Type B pancreatic cell (in vitro differentiated cells): Measurements from ENCODE around the gene FRMD1. TPM values are rescaled to one million over a fixed set of nuclear protein-coding genes. Genes with fewer than 3 reads are reported as not detected.
A peak's percentile ranks its signal among the peaks of the same experiment; 100 is the strongest.

Experiments used
- DNase-seq: peaks from one replicate; pipeline ENCODE4 v3.0.0; 2021; ENCODE audit warnings: mixed read lengths; ENCODE audit not compliant: unreplicated experiment; ENCODE audit errors: extremely low spot score
- H3K27ac Mint-ChIP-seq: 2 replicates; pipeline ENCODE4 v1.8.0; 2021; ENCODE audit warnings: mild to moderate bottlenecking, mixed read lengths
- H3K27me3 Mint-ChIP-seq: 2 replicates; pipeline ENCODE4 v1.8.0; 2021; ENCODE audit warnings: mixed read lengths
- H3K36me3 Mint-ChIP-seq: 2 replicates; pipeline ENCODE4 v1.8.0; 2021; ENCODE audit warnings: mixed read lengths
- H3K4me1 Mint-ChIP-seq: one replicate; pipeline ENCODE4 v1.8.0; 2021; ENCODE audit warnings: mixed read lengths; ENCODE audit not compliant: unreplicated experiment
- H3K4me3 Mint-ChIP-seq: 2 replicates; pipeline ENCODE4 v1.8.0; 2021; ENCODE audit warnings: mild to moderate bottlenecking, mixed read lengths
- H3K9me3 Mint-ChIP-seq: 2 replicates; pipeline ENCODE4 v1.8.0; 2021; ENCODE audit warnings: mixed read lengths
- total RNA-seq: library from RNA; stranded (reverse); gene quantifications from 2 replicates; pipeline ENCODE4 v1.2.1, GENCODE V29; 2021; ENCODE audit warnings: low replicate concordance
- TF ChIP-seq, protein P1 (sequence below): fragments of 200-600 bp; sonication (generic); conservative IDR thresholded peaks from 2 replicates; pipeline ENCODE4 v1.5.0; 2021; ENCODE audit warnings: antibody characterized with exemption, mild to moderate bottlenecking

The FRMD1 gene
- total RNA-seq, 1 donor from 2014 or later, result 0.17 TPM

DNA sequence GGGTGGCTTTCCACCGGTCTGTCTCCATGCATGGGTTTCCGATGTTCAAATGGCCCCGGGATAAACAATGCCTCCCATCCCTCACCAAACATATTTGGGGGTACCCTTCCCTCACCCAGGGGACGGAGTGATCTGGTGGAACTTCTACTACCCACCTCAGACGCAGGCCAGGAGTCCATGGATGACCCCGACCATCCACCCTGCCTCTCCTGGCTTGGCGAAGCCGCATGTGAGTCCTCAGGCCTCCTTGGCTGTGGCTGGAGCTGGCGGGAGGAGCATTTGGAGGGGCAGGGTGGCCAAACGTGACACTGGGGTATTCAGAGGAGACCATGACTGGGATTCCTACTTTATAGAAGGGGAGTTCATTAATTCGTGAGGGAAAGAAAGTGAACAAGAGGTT lies 45.9 kb upstream of the FRMD1 start:
- H3K4me1 Mint-ChIP-seq, result peaks cover 5% of the 10 kb centered on the region

DNA sequence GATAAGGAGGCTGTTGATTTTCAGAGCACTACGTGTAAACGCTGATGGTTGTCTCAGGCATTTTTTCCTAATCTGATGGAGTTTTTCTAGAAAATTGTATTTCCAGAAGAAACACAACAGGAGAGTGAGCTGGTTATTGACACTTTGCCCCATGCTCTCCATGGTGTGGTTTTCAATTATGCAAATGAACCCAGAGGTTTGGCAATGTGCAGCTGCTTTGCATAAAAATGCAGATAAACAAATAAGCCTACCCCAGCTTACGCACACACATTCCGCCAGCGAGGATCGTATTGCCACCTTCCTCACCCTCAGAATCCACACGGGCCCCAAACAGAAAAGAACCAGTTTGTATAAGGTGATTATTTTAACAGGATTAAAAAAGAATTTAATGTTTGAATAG lies 45.1 kb upstream of the FRMD1 start:
- TF ChIP-seq, protein P1, sequence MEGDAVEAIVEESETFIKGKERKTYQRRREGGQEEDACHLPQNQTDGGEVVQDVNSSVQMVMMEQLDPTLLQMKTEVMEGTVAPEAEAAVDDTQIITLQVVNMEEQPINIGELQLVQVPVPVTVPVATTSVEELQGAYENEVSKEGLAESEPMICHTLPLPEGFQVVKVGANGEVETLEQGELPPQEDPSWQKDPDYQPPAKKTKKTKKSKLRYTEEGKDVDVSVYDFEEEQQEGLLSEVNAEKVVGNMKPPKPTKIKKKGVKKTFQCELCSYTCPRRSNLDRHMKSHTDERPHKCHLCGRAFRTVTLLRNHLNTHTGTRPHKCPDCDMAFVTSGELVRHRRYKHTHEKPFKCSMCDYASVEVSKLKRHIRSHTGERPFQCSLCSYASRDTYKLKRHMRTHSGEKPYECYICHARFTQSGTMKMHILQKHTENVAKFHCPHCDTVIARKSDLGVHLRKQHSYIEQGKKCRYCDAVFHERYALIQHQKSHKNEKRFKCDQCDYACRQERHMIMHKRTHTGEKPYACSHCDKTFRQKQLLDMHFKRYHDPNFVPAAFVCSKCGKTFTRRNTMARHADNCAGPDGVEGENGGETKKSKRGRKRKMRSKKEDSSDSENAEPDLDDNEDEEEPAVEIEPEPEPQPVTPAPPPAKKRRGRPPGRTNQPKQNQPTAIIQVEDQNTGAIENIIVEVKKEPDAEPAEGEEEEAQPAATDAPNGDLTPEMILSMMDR, result no peak
- Mint-ChIP-seq H3K4me3 (no peak overlapping the region), H3K27me3 (peaks cover 8% of the 10 kb centered on the region), H3K9me3 (peaks cover 6% of the 10 kb centered on the region), H3K4me1 (peaks cover 5% of the 10 kb centered on the region), H3K36me3 (no peaks in the 10 kb centered on the region), H3K27ac (no peak overlapping the region)
- DNase-seq, result no peak

More for the DNA sequence above, 45.9 kb upstream of the FRMD1 start:
- no peak overlapping the region for H3K27ac Mint-ChIP-seq
- H3K9me3 Mint-ChIP-seq, result peaks cover 6% of the 10 kb centered on the region
- no peak overlapping the region for H3K4me3 Mint-ChIP-seq
- H3K27me3 Mint-ChIP-seq, result peaks cover 8% of the 10 kb centered on the region
- peak; percentile 61 for DNase-seq
- TF ChIP-seq, protein P1, result no peak
- H3K36me3 Mint-ChIP-seq, result no peaks in the 10 kb centered on the region

DNA sequence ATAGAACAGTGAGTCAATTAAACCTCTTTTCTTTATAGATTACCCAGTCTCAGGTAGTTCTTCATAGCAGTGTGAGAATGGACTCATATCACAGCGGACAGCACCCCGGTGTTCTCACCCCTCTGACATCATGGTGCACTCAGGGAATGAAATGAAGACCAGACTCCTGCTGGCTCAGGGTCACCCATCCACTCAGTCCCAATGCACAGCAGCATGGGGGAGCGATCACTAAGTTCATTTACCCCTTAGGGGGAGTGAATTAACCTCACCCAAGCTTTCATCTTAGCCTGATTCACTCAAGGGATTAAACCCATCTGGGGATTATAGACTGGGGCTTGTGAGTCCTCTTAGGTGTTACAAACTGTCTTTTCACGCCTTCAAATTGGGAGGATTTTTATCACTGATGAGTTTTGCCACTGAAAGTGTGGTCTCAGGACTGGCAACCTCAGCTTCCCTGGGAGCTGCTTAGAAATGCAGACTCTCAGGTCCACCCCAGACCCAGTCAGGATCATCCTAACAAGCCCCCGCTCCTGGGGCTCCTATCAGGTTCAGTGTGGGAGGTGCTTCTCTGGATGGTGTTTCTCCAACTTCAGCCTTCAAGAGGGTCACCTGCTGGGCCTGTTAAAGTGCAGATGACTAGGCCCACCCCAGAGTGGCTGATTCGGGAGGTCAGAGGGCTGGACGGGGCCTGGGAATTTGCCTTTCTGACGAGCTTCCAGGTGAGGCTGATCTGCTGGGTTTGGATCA lies 44.3 kb upstream of the FRMD1 start:
- peaks cover 5% of the 10 kb centered on the region for H3K4me1 Mint-ChIP-seq
- peaks cover 8% of the 10 kb centered on the region for H3K27me3 Mint-ChIP-seq
- peaks cover 6% of the 10 kb centered on the region for H3K9me3 Mint-ChIP-seq
- no peak overlapping the region for H3K4me3 Mint-ChIP-seq
- H3K36me3 Mint-ChIP-seq, result no peaks in the 10 kb centered on the region
- TF ChIP-seq, protein P1, result no peak
- DNase-seq, result peak; percentile 42
- no peak overlapping the region for H3K27ac Mint-ChIP-seq

- no peak overlapping the region for H3K27ac Mint-ChIP-seq
- no peaks in the 10 kb centered on the region for H3K36me3 Mint-ChIP-seq
- TF ChIP-seq, protein P1, result no peak
- H3K27me3 Mint-ChIP-seq, result peaks cover 8% of the 10 kb centered on the region
- H3K4me1 Mint-ChIP-seq, result peaks cover 5% of the 10 kb centered on the region
- peak; percentile 42 for DNase-seq
- no peak overlapping the region for H3K4me3 Mint-ChIP-seq
- H3K9me3 Mint-ChIP-seq, result peaks cover 6% of the 10 kb centered on the region
These were observed 43.5 kb upstream of the FRMD1 start for GRCh38 chr6:168122521-168122920.

DNA sequence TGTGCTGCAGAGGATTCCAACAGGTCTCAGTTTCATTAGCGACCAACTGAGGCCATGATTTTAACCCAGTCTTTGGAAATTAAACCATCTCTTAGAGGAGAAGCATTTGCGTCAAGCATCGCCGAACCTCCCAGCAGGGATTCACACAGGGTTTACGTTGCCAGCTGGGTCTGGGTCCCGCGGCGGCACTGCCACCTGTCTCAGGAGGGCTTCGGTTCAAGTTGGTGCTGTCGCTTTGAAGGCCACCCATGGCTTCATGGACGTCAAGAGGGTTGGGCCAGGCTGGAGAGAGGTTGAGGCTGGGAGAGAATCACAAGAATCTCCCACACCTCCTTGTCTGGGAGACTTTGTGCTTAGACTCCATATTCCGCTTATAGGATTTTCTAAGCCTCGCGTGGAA lies 43.0 kb upstream of the FRMD1 start:
- TF ChIP-seq, protein P1, result no peak
- Mint-ChIP-seq H3K27ac (no peak overlapping the region), H3K36me3 (no peaks in the 10 kb centered on the region), H3K27me3 (peaks cover 8% of the 10 kb centered on the region), H3K9me3 (peaks cover 6% of the 10 kb centered on the region), H3K4me1 (peaks cover 5% of the 10 kb centered on the region), H3K4me3 (no peak overlapping the region)
- DNase-seq, result peak; percentile 51
